Stimulated activated CD8-positive, alpha-beta memory T cell treated with anti-CD3 and anti-CD28 coated beads, Interleukin-15, amount 100 ng/mL, for 4 hours (primary cell): Measurements from ENCODE around the gene LTO1.
A peak's percentile ranks its signal among the peaks of the same experiment; 100 is the strongest.

Experiments
- DNase-seq, 2 donors: peaks; one replicate each; pipeline ENCODE4 v3.0.0-alpha.2; 2020; ENCODE audit warnings: low read depth in 2 of 2

Gene LTO1

DNA sequence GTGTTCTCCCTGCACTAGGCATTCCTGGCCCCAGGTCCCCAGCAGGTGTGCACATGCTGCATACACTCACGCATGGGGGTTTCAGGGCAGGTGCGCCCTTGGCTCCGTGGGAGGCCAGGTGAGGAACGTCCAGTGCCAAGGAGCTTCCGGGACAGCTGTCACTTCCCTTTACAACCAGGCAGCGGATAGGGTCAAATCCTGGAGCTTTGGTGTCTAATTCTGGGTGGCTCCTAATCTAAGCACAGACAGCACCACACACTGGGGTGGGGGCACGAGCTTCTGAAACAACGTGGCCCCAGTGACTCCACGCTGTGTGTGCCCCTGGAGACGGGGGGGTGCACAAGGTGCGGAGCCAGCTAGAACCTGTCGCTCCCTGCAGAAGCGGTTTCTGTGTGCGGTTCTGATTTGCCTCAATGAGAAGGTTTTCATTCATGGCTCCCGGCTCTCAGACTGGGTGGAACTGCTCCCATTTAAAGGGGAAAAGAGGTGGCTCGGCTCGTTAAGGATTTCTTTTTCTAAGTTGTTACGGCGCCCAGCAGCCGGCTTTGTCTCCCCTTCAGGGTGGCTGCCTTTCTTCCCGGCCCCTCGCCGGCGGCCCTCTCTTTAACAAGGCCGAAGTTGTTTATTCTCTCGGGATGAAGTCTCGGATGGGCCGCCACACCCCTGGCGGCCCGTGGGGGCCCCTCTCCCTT lies 29.2 kb downstream of the LTO1 start:
- DNase-seq = no peak

DNA sequence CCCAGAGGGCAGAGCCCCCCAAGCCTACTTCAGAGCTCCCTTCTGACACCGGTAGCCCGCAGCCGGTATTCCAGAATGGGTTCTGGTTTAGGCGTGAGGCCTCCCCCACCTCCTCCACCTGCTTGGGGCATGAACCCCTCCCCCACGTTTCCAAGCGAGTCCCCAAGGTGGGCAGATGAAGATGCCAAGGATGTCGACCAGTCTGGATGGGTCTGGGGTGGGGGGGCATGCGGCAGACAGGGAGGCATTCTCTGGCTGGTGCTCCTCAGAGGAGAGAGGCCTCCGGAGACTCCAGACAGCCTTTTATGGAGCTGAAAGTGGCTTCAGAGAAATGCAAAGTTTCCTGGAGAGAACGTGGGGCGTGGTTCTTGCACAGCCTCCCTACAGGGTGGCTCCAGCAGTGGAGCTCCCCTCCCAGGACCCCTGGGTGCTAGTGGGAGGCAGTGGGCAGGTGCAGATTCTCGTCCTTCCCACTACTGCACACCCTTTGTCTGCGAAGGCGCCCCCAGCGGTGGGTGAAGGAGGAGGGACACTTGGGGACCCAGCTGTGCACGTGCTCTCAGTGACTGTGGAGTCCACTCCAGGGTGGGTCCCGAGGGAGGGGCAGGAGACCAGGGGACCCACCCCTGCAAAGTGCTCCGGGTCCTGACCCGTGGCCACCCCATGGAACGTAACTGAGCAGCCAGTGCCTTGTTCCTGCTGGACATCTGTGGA lies 30.0 kb downstream of the LTO1 start:
- no peak for DNase-seq

DNA sequence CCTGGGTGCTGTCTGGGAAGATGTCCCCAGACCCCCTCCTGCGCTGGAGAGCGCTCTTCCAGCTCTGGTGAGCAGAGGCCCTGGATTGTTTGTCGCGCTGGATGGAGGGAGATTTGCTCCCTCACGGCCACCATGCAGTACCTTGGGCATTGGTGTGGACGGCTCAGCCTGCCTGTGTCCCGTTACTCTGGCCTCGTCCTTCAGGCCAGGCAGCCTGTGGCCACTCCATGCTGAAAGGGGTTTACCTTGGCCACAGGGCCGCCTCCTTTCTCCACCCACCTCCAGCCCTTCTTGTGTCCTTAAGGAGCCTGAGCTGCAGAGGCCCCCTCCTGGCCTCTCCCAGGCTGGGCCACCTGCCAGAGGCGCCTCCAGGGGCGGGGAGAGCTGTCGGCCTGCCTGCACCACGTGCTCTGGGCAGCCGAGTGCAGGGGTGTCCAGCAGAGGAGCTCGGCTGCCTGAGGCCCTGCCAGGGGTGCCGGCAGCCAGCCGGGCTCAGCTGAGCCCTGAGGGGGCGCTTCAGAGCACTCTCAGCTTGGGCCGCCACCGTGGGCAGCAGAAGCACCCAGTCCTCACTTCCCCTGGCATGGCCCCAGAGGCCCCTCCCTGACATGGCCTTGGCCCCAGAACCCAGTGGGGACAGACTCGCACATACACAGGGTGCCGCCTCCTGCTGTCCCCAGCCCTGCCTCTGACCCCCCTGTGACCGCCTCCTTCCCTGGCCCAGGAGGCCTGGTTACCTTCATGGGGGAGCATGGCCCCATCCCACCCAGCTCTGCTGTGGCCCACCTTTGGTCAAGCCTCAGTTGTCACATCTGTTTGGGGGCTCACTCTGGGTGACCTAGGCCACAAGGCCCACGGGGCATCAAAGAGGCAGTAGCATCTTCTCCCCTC lies 30.8 kb downstream of the LTO1 start:
- no peak for DNase-seq

DNA sequence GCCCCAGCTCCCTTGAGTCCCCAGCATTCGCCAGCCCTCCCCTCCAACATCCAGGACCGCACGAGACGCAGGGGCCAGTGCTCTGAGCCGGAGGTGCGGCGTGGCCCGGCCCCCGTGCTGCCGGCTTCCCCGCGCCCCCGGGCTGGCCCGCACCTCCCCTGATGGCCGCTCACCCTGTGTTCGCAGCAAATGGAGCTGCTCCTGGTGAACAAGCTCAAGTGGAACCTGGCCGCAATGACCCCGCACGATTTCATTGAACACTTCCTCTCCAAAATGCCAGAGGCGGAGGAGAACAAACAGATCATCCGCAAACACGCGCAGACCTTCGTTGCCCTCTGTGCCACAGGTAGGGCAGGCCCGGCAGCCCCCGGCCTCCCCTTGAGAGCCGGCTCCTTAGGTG lies 31.5 kb downstream of the LTO1 start:
- DNase-seq = no peak

DNA sequence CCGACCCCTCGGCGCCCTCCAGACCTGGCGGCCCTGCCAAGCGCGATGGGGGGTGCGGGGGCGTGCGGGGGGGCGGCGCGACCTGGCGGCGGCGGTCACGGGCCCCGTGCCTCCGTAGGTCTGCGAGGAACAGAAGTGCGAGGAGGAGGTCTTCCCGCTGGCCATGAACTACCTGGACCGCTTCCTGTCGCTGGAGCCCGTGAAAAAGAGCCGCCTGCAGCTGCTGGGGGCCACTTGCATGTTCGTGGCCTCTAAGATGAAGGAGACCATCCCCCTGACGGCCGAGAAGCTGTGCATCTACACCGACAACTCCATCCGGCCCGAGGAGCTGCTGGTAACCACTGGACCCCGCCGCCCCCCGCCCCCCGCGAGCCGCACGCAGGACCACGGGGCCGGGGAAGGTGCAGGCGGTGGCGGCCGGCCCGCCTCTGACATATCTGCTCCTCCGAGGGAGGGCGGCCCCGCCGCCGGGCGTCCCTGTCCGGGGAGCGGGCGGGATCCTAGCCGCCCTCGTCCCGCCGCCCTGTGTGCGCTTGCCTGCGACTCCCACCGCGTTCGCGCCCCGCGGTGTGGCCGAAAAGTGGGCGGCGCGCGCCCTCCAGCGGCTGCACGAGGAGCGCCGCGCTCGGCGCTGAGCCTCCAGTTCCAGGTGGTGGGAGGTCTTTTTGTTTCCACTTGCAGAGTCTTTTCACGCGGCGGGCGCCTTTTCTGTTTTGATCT lies 32.1 kb downstream of the LTO1 start:
- peak; percentile 43 to 66 for DNase-seq

DNA sequence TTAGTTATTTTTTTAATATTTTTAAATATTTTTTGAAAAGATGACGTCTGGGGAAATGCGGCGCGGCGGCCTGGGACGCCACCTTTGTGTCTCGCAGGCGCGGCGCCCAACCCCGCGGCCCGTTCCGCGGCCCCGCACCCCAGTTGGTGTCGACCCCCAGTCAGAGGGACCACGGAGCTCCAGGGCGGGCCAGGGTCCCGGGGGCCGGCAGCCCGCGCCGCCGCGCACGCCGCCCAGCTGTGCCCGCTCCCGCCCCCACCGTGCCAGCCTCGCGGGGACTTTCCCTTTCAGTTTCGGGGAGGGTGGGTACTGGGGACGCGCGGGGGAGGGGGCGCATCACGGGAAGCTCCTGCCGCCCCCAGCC lies 32.6 kb downstream of the LTO1 start:
- DNase-seq = peak; percentile 32 to 57

DNA sequence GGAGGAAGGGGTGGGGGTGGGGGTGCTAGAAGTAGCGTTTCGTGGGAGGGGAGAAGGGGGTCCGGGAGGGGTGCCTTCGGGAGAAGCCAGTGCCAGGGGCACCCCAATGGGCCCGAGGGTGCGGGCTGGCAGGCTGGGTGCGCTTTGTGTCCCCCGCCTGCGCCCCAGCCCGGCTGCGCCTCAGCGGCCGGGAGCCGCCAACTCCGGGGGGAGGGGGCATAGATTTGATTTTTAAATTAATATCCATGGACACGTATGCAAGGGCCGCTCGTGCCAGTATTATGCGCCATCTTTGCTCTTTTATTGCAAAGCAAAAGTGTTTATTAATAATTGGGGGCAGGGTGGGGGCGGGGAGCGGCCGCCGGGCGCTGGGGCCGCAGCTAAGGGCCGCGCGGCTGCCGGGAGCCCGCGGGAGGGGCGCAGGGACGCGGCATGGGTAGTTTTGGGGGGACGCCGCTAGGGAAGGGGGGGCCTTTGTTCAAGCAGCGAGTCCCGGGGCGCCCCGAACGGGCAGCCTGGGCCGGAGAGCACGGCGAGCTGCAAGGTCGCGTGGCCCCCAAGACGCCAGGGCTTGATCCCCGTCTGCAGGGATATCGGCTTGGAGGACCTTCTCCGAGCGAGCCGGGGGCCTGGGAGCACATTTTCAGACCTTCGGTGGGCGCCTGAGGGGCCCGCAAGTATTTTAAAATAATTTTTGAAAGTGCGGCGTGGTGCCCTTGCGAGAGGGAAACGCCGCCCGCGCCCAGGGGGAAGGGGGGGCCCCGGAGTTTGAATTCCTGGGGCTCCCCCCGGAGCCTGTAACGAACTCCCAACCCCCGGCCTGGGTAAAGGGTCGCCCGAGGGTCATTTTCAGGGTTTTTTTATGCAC lies 33.2 kb downstream of the LTO1 start:
- DNase-seq = no peak

DNA sequence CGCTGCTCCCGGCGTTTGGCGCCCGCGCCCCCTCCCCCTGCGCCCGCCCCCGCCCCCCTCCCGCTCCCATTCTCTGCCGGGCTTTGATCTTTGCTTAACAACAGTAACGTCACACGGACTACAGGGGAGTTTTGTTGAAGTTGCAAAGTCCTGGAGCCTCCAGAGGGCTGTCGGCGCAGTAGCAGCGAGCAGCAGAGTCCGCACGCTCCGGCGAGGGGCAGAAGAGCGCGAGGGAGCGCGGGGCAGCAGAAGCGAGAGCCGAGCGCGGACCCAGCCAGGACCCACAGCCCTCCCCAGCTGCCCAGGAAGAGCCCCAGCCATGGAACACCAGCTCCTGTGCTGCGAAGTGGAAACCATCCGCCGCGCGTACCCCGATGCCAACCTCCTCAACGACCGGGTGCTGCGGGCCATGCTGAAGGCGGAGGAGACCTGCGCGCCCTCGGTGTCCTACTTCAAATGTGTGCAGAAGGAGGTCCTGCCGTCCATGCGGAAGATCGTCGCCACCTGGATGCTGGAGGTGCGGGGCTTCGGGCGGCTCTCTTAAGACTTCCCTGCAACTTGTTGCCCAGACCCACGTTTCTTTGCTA lies 34.1 kb downstream of the LTO1 start, which contains the start of gene CCND1:
Gene CCND1 (plus strand): TSS at position 162 of the 587 bp plus-strand sequence. CDS start 158 bp downstream, at position 320.
- DNase-seq = no peak

DNA sequence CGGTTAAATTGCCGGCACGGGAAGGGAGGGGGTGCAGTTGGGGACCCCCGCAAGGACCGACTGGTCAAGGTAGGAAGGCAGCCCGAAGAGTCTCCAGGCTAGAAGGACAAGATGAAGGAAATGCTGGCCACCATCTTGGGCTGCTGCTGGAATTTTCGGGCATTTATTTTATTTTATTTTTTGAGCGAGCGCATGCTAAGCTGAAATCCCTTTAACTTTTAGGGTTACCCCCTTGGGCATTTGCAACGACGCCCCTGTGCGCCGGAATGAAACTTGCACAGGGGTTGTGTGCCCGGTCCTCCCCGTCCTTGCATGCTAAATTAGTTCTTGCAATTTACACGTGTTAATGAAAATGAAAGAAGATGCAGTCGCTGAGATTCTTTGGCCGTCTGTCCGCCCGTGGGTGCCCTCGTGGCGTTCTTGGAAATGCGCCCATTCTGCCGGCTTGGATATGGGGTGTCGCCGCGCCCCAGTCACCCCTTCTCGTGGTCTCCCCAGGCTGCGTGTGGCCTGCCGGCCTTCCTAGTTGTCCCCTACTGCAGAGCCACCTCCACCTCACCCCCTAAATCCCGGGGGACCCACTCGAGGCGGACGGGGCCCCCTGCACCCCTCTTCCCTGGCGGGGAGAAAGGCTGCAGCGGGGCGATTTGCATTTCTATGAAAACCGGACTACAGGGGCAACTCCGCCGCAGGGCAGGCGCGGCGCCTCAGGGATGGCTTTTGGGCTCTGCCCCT lies 34.7 kb downstream of the LTO1 start:
- no peak for DNase-seq

DNA sequence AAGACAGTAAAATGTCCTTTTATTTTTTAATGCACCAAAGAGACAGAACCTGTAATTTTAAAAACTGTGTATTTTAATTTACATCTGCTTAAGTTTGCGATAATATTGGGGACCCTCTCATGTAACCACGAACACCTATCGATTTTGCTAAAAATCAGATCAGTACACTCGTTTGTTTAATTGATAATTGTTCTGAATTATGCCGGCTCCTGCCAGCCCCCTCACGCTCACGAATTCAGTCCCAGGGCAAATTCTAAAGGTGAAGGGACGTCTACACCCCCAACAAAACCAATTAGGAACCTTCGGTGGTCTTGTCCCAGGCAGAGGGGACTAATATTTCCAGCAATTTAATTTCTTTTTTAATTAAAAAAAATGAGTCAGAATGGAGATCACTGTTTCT lies 35.3 kb downstream of the LTO1 start:
- no peak for DNase-seq

DNA sequence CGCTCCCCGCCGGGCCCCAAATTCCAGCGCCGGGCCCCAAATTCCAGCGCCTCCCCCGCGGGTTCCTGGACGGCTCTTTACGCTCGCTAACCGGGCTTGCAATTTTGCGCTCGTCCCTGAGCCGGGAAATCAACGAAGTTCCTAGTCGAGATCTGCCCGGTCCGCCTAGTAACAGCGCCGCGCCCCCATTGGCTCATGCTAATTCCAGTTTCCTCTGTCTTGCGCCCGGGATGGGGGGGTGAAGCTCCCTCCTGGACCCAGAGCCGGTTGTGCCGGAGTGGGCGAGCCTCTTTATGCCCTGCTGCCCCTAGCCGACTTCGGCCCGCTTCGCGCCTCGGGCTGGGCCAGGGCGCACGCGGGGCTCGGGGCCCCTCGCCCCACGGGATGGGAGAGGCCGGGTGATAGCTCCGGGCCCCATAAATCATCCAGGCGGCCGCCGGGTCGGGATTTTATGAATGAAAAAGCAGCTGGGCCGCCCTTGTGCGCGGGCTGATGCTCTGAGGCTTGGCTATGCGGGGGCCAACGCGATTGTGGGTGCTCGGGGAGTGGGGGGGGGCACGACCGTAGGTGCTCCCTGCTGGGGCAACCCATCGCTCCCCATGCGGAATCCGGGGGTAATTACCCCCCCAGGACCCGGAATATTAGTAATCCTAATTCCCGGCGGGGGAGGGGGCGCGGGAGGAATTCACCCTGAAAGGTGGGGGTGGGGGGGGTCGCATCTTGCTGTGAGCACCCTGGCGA lies 36.0 kb downstream of the LTO1 start:
- no peak for DNase-seq

DNA sequence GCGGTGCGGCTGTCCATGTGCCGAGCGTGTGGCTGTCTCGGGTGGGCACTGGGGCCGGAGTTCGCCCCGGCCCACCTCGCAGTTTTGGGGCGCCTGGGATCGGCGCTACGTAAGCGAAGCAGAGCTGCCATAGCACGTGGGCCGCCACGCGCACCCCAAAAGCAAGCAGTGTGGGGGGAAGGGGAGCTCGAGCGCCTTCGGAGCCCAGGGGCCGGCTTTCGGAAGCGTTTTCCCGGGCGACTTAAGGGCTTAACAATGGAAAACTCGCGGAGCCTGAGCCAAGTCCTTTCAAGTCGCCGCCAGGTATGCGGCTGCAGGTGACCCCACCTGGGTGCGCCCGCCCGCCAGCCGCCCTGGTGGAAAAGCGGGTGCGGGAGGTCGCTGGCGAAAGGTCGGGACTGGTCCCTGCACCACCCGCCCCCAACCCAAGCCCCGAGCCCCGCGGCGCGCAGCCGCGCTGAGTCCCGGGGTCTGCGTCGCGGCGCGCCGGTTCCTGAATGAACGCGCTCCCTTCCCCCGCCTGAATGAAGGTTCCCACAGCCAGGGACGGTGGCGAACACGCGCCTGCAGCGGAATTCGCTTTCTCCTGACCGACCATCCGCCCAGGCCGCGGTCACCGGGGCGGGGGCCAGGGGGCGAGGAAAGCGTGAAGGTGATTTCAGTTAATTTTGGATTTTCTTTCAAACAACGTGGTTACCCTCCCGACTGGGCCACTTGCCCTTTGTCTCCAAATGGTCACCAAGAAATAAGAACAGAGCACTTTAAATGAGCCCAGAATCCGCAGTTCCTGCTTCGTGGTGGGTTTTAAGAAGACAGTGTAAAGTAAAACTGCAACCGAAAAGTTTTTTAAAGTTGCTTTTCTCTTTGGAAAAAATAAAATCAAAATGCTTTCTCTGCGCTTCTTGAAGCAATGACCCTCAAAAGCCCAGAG lies 36.9 kb downstream of the LTO1 start:
- DNase-seq = no peak

DNA sequence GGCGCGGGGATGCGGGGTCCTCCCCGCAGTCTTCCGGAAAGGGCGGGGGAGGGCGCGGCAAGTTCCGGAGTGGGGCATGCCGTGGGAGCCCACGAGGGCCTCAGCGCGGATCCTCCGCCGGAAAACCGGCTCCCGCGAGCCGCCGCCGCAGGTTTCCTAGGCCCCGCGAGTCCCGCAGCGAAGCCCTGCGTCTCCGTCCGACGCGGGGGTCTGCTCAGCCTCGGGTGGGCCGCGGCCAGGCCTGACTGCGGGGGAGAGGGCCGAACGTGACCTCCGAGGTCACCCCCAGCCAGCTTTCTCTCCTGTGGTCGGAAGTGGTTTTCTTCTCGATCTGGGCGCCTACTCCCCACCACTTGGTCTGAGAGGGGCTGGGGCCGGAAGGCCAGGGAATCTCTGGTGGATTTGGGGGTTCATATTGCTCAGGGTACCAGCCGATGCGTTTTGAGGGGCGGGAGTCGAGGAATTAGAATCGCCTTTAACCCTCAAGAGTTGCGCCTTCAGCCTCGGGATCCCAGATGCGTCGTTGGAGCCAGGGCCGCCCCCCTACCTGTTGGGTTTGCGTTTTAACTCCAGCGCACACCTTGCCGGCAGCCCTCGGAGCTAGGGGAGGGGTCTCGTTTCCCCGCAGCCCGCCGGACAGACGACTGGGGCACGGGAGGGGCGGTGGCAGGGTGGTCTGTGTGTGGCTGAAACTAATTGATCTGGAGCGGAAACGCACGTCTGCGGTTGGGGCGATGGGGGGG lies 37.8 kb downstream of the LTO1 start:
- DNase-seq = no peak

DNA sequence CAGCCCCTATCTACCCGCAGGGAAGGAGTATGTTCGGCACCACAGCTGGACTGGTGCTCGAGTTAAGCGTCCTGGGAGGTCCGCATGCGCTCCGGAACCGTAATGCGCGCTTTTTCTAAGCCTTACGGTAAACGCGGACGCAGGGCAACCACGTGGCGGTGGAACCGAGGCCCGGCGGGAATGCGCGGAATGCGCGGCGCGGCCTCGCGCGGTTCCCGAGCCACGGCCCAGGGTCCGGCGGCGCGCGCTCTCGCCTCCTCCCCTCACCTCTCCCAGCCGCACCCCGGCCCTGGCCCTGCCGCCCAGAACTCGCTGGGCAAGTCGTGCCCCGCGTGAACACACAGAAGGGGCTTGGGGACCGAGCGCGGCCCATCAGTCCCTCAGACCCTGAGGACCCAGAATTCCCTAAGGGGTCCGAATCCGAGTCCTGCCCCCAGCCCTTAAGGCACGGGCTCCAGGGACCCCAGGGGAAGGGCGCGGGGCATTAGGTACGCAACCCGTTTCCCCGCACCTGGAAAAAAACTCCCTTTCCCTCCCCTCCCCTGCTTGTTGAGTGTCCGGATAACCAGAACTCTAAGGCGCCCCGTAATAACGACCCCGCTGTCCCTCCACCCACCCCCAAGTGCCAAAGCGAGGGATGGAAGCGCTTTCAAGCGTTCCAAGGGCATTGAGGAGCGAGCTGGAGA lies 38.5 kb downstream of the LTO1 start:
- DNase-seq = no peak

DNA sequence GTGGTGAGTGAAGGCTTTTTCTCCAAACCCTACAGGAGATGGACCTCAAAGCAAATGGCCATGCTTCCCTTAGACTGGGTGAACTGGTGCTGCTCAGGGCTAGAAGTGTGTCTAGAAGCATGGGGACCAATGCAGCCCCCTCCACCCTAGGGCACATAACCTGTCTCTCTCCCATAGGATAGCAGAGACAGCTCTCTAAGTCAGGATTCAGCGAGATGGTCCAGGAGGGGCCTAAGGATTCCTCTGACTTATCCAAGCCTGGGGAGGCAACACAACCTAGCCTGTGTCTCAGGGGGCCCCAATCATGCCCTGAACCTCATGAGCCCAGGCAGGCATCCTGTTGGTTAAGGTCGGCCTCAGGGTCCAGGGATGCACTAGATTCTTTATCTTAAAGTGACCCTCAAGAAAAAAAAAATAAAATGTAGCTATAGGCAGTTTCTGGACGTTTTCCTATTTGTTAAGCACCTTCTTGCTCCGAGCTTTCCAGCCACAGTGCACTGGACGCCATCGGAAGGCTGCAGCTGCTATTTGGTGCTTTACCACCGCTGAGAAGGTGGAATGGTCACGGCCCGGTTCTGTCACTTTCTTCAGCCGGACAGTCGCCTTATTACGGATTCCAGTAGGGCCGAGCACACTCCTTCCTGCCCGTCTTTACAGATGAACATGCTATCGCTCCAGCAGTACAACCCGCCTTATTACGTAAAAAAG lies 39.2 kb downstream of the LTO1 start:
- DNase-seq = no peak

DNA sequence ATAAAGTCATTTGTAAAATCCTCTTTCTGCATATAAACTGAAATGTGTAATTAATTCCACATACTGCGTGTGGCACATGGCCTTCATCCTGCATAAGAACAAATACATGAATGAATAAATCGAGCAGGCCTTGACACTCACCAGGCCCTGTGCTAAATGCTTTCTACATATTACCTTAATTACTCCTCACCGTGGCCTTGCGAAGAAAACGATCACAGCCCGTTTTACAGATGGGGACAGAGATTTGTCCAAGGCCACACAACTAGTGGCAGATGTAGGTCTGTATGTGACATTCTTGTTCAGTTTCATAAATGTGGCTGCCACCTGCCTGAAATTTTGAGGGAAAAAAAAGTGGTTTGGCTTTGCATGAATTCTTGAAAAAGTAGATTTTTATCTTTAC lies 40.0 kb downstream of the LTO1 start:
- no peak for DNase-seq
